Peyer's patch (tissue), 4 donors: ENCODE measurements around the gene MRPS24. TPM values are rescaled to one million over a fixed set of nuclear protein-coding genes. Genes with fewer than 3 reads are reported as not detected.

Experiments
- DNase-seq, 3 donors: peaks; one replicate each; pipeline ENCODE4 v3.0.0-alpha.2; 2017 to 2019
- H3K27ac ChIP-seq, 4 donors: fragments of 200-600 bp; sonication (generic); one replicate each; pipeline ENCODE4 v1.5.1; 2016 to 2019
- H3K27me3 ChIP-seq, 2 donors: fragments of 200-600 bp; sonication (generic); one replicate each; pipeline ENCODE4 v1.5.1; 2019
- H3K36me3 ChIP-seq, 3 donors: fragments of 200-600 bp; sonication (generic); one replicate each; pipeline ENCODE4 v1.5.1; 2016 to 2019
- H3K4me1 ChIP-seq, 4 donors: fragments of 200-600 bp; sonication (generic); one replicate each; pipeline ENCODE4 v1.5.1; 2016 to 2019
- H3K4me3 ChIP-seq, 4 donors: fragments of 200-600 bp; sonication (generic); 1 replicate in 3 of 4; 2 replicates in 1 of 4; pipeline ENCODE4 v1.5.1; 2016 to 2019; ENCODE audit warnings: mild to moderate bottlenecking in 1 of 4
- H3K9me3 ChIP-seq, 4 donors: fragments of 200-600 bp; sonication (generic); one replicate each; pipeline ENCODE4 v1.5.1; 2016 to 2019; ENCODE audit warnings: mild to moderate bottlenecking in 1 of 4
- POLR2A ChIP-seq, 2 donors: fragments of 450-650 bp; IDR thresholded peaks; one replicate each; pipeline ENCODE4 v1.5.1; 2017; ENCODE audit warnings: antibody characterized with exemption in 2 of 2, mild to moderate bottlenecking in 2 of 2, moderate library complexity in 2 of 2
- total RNA-seq, 4 donors: library from RNA; depleted of rRNA; stranded (reverse); fragments of >200 nt; gene quantifications; one replicate each; pipeline ENCODE4 v1.1.0, GENCODE V29; 2016
- TF ChIP-seq, protein P1 (sequence below), 6 experiments: fragments of 450-650 bp in 4 of 6; fragments of 200-600 bp in 2 of 6; sonication (generic) in 1 of 6; IDR thresholded peaks; one replicate each; pipeline ENCODE4 v1.5.1; 2017 to 2019; ENCODE audit warnings: antibody characterized with exemption in 6 of 6, mild to moderate bottlenecking in 3 of 6, moderate library complexity in 1 of 6

Gene MRPS24
- total RNA-seq, 4 donors from 2014 or later, result 66.9 to 121 (median 74.2) TPM

DNA sequence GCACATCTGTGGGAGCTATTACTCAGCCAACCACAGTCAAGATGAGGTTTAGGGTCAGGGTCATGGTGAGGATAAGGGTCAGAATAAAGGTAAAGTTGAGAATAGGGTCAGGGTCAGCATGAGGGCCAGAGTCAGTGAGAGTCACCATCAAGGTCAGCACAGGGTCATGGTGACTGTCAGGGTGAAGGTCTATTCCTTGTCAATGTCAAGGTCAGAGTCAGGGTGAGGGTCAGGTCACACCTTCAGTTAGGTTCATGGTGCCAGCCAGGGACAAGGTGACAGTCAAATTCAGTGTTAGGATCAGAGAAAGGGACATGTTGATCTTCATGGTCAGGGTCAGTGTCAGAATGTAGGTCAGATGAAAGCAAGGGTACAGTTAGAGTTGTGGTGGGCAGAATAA, 14.1 kb downstream of the MRPS24 start:
- H3K4me1 ChIP-seq, result no peaks in the 10 kb centered on the region
- TF ChIP-seq POLR2A (IDR thresholded peaks at IDR 0.05), result no peak
- TF ChIP-seq, protein P1, sequence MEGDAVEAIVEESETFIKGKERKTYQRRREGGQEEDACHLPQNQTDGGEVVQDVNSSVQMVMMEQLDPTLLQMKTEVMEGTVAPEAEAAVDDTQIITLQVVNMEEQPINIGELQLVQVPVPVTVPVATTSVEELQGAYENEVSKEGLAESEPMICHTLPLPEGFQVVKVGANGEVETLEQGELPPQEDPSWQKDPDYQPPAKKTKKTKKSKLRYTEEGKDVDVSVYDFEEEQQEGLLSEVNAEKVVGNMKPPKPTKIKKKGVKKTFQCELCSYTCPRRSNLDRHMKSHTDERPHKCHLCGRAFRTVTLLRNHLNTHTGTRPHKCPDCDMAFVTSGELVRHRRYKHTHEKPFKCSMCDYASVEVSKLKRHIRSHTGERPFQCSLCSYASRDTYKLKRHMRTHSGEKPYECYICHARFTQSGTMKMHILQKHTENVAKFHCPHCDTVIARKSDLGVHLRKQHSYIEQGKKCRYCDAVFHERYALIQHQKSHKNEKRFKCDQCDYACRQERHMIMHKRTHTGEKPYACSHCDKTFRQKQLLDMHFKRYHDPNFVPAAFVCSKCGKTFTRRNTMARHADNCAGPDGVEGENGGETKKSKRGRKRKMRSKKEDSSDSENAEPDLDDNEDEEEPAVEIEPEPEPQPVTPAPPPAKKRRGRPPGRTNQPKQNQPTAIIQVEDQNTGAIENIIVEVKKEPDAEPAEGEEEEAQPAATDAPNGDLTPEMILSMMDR (IDR thresholded peaks at IDR 0.05), result no peak
- no peak overlapping the region for H3K27ac ChIP-seq

DNA sequence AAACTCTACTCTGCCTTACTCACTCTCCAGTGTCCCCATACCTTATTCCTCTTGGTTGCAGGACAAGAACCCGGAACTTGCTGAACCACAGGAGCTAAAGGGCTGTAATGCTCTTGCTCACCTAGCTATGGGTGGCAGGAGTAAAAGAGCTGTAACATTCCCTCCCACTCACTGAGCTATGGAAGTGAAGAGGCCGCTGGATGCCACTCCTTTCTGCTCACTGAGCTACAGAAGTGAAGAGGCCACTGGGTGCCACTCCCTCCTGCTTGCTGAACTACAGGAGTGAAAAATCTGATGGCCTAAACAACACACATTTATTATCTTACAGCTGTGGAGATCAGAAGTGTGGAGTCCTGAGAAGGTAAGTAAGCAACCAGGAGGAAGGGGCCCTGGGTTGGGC, 17.5 kb downstream of the MRPS24 start:
- Histone ChIP-seq H3K27me3 (no peaks in the 10 kb centered on the region), H3K36me3 (no peaks in the 10 kb centered on the region), H3K4me3 (no peak overlapping the region), H3K4me1 (no peaks in the 10 kb centered on the region), H3K9me3 (no peaks in the 10 kb centered on the region), H3K27ac (no peak overlapping the region)
- no peak for DNase-seq
- no peak for TF ChIP-seq POLR2A (IDR thresholded peaks at IDR 0.05)
- TF ChIP-seq, protein P1 (IDR thresholded peaks at IDR 0.05), result no peak

More for the DNA sequence above, 14.1 kb downstream of the MRPS24 start:
- Histone ChIP-seq H3K36me3 (no peaks in the 10 kb centered on the region), H3K9me3 (no peaks in the 10 kb centered on the region), H3K4me3 (no peak overlapping the region), H3K27me3 (no peaks in the 10 kb centered on the region)
- DNase-seq, result no peak

DNA sequence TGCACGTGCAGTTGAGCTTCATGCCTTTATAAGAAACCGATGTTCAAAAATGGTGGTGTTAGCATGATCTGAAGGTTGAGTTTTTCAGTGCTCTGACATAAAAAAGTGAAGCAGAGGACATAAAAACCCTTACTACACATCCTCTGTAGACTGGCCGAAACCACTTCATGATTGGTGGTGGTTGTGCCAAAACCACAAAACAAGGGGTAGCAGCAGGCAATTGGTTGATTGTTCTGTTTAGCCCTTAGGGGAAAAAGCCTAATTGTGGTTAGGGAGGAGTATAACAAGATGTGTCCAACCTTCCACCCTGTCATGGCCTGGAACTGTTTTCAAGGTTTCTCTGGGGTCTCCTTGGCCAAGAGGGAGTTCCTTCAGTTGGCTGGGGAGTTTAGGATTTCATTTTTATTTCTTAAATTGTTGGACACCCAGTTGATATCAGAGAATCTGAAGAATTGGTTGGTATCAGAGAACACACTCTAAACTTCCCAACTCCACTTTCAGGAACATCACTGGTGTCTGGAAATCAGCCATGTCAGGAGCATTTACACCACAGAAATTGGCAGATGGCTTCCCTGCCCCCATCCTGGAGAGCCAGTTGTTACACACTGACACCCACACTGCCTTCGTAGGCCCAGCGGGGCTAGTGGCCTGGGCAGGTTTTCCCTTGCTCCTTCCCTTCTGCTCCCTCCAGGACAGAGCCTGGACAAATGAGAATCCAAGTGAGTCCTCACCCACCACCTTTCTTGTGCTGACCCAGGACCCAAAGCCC, 18.8 kb downstream of the MRPS24 start:
- Histone ChIP-seq H3K27ac (no peak overlapping the region), H3K4me1 (no peaks in the 10 kb centered on the region), H3K4me3 (no peak overlapping the region), H3K9me3 (no peaks in the 10 kb centered on the region), H3K36me3 (no peaks in the 10 kb centered on the region), H3K27me3 (no peaks in the 10 kb centered on the region)
- TF ChIP-seq, protein P1 (IDR thresholded peaks at IDR 0.05), result no peak
- TF ChIP-seq POLR2A (IDR thresholded peaks at IDR 0.05), result no peak
- DNase-seq, result no peak

DNA sequence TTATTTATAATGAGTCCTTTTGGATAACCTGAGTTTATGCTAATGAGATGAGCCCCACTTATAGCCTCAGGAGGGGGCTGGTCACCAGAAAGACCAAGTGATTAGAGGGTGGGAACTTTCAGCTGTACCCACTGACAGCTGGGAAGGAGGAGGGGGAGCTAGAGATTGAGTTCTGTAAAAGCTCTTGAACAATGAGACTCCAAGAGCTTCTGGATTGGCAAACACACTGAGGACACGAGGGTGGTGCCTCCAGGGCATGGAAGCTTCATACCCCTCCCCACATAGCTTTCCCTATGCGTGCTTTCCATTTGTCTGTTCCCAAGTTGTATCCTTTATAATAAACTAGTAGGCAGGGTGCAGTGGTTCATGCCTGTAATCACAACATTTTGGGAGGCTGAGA, 20.3 kb downstream of the MRPS24 start:
- Histone ChIP-seq H3K4me1 (no peaks in the 10 kb centered on the region), H3K27ac (no peak overlapping the region), H3K27me3 (no peaks in the 10 kb centered on the region), H3K9me3 (no peaks in the 10 kb centered on the region), H3K4me3 (no peak overlapping the region), H3K36me3 (no peaks in the 10 kb centered on the region)
- no peak for TF ChIP-seq POLR2A (IDR thresholded peaks at IDR 0.05)
- TF ChIP-seq, protein P1 (IDR thresholded peaks at IDR 0.05), result no peak
- DNase-seq, result no peak

DNA sequence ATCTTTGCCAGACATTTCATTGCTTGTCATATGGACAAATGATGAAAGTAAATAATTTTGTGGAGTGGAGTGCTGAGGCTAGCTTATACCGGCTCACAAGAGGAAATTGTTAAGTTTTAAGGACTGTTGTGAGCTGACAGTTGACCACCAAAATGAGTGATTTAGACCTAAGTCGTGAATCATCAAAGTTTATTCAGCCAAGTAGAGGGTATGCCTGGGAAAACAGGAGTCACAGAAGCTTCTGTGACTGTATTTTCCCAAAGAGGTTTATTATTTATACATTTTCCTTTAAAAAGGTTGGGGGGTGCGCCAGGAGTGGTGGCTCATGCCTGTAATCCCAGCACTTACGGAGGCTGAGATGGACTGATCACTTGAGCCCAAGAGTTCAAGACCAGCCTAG, 21.8 kb downstream of the MRPS24 start:
- Histone ChIP-seq H3K27me3 (no peaks in the 10 kb centered on the region), H3K27ac (no peak overlapping the region), H3K9me3 (no peaks in the 10 kb centered on the region), H3K4me3 (no peak overlapping the region), H3K4me1 (no peaks in the 10 kb centered on the region), H3K36me3 (no peaks in the 10 kb centered on the region)
- DNase-seq, result no peak
- TF ChIP-seq, protein P1 (IDR thresholded peaks at IDR 0.05), result no peak
- no peak for TF ChIP-seq POLR2A (IDR thresholded peaks at IDR 0.05)
